Measurements from ENCODE around the gene TMEM101. TPM values are rescaled to one million over a fixed set of nuclear protein-coding genes. Genes with fewer than 3 reads are reported as not detected.

Gene TMEM101
- total RNA-seq, 1 experiment from 2014 or later, result 33.5 TPM

- POLR2A ChIA-PET (ENCODE audit: unreplicated experiment), result interaction anchor here (0.7 kb wide), 1 partner anchor 59 kb away, joined by 5 read pairs; no protein-coding TSS in a partner anchor
Measured at GRCh38 chr17:44007346-44008204, 7.2 kb downstream of the TMEM101 start.

GRCh38 chr17:44006598-44007345 lies 8.0 kb downstream of the TMEM101 start:
- peak; percentile 88 to 93 for DNase-seq
- BruUV-seq (replicated peaks), result no TSS peak
- H3K9me3 ChIP-seq (ENCODE audit: insufficient read depth, low read depth), result no peaks in the 10 kb centered on the region
- peak overlapping the region; percentile 52 for H3K4me3 ChIP-seq
- no peaks in the 10 kb centered on the region for H3K36me3 ChIP-seq (ENCODE audit: low read depth)
- peaks cover 12% of the 10 kb centered on the region for H3K4me1 ChIP-seq (replicated peaks; ENCODE audit: insufficient read depth)
- POLR2A ChIA-PET (ENCODE audit: unreplicated experiment), result interaction anchor here (0.6 to 0.7 kb wide), 3 partner anchors 49 to 156 kb away, joined by 3 to 4 read pairs (median 4); no protein-coding TSS in a partner anchor
- no peaks in the 10 kb centered on the region for H4K20me1 ChIP-seq (ENCODE audit: insufficient read depth)
- no peak for TF ChIP-seq EZH2 (IDR thresholded peaks at IDR 0.05; ENCODE audit: low read depth)
- TF ChIP-seq CTCF (conservative IDR thresholded peaks at IDR 0.05), result no peak; the same call in 1 of the 2 replicates
- no peaks in the 10 kb centered on the region for H3K79me2 ChIP-seq (ENCODE audit: low read depth)
- peak overlapping the region; percentile 83 for H3K4me2 ChIP-seq
- H2AFZ ChIP-seq, result peak overlapping the region; percentile 59
- H3K9me2 ChIP-seq (ENCODE audit: insufficient read depth), result no peaks in the 10 kb centered on the region
- H3K27ac ChIP-seq, result 0 out of 2 replicates have a peak overlapping the region, but pooled peaks have one; percentile 3
- intact Hi-C loops (cut with micrococcal nuclease; ENCODE audit: unreplicated experiment), result loop anchor here (5.0 kb wide), 1 partner anchor 66 kb away; the partner anchor contains the start of gene G6PC3
- CTCF ChIA-PET, result interaction anchor here (0.5 to 0.9 kb wide), 7 partner anchors 18 to 358 kb away, joined by 3 to 6 read pairs (median 5); partner anchors contain the start of gene HDAC5
- H3F3A ChIP-seq (ENCODE audit: insufficient read depth, low read depth), result peaks cover 10% of the 10 kb centered on the region
- no peaks in the 10 kb centered on the region for H3K27me3 ChIP-seq (ENCODE audit: insufficient read depth, low read depth)

More at GRCh38 chr17:44007346-44008204, 7.2 kb downstream of the TMEM101 start:
- no peaks in the 10 kb centered on the region for H3K9me2 ChIP-seq (ENCODE audit: insufficient read depth)
- no peaks in the 10 kb centered on the region for H3K36me3 ChIP-seq (ENCODE audit: low read depth)
- no peak overlapping the region for H2AFZ ChIP-seq
- peaks cover 7% of the 10 kb centered on the region for H3K4me1 ChIP-seq (replicated peaks; ENCODE audit: insufficient read depth)
- H3K27me3 ChIP-seq (ENCODE audit: insufficient read depth, low read depth), result no peaks in the 10 kb centered on the region
- no peaks in the 10 kb centered on the region for H4K20me1 ChIP-seq (ENCODE audit: insufficient read depth)
- peak overlapping the region; percentile 41; the same call in 1 of the 2 replicates for H3K4me3 ChIP-seq
- H3K9me3 ChIP-seq (ENCODE audit: insufficient read depth, low read depth), result no peaks in the 10 kb centered on the region
- DNase-seq, result no peak
- H3K27ac ChIP-seq, result no peak overlapping the region
- no peaks in the 10 kb centered on the region for H3K79me2 ChIP-seq (ENCODE audit: low read depth)
- H3K4me2 ChIP-seq, result peak overlapping the region; percentile 83
- CTCF ChIA-PET, result interaction anchor here (0.6 kb wide), 1 partner anchor 230 kb away, joined by 3 read pairs; no protein-coding TSS in a partner anchor
- intact Hi-C loops (cut with micrococcal nuclease; ENCODE audit: unreplicated experiment), result loop anchor here (5.0 kb wide), 1 partner anchor 65 kb away; the partner anchor contains the start of gene G6PC3
- H3F3A ChIP-seq (ENCODE audit: insufficient read depth, low read depth), result peaks cover 9% of the 10 kb centered on the region
- TSS peak; percentile 20 for BruUV-seq (replicated peaks)
- TF ChIP-seq CTCF (conservative IDR thresholded peaks at IDR 0.05), result no peak

GRCh38 chr17:44006272-44006597 lies 8.5 kb downstream of the TMEM101 start:
- Histone ChIP-seq H3K9me2 (ENCODE audit: insufficient read depth) (no peaks in the 10 kb centered on the region), H3K27me3 (ENCODE audit: insufficient read depth, low read depth) (no peaks in the 10 kb centered on the region), H3K27ac (0 out of 2 replicates have a peak overlapping the region, but pooled peaks have one; percentile 3), H3K4me1 (replicated peaks; ENCODE audit: insufficient read depth) (peaks cover 12% of the 10 kb centered on the region), H3K4me3 (peak overlapping the region; percentile 52), H3F3A (ENCODE audit: insufficient read depth, low read depth) (peaks cover 10% of the 10 kb centered on the region), H3K9me3 (ENCODE audit: insufficient read depth, low read depth) (no peaks in the 10 kb centered on the region), H4K20me1 (ENCODE audit: insufficient read depth) (no peaks in the 10 kb centered on the region), H3K4me2 (peak overlapping the region; percentile 83), H3K79me2 (ENCODE audit: low read depth) (no peaks in the 10 kb centered on the region), H3K36me3 (ENCODE audit: low read depth) (no peaks in the 10 kb centered on the region), H2AFZ (peak overlapping the region; percentile 59)
- intact Hi-C loops (cut with micrococcal nuclease; ENCODE audit: unreplicated experiment), result loop anchor here (5.0 kb wide), 1 partner anchor 66 kb away; the partner anchor contains the start of gene G6PC3
- ChIA-PET POLR2A (ENCODE audit: unreplicated experiment) (interaction anchor here (0.6 to 0.7 kb wide), 3 partner anchors 48 to 157 kb away, joined by 3 to 4 read pairs (median 4); no protein-coding TSS in a partner anchor), CTCF (interaction anchor here (0.5 to 1.5 kb wide), 8 partner anchors 18 to 358 kb away, joined by 3 to 6 read pairs (median 4); partner anchors contain the start of gene HDAC5)
- TSS peak; percentile 37 for BruUV-seq (replicated peaks)
- DNase-seq, result no peak
- no peak for TF ChIP-seq CTCF (conservative IDR thresholded peaks at IDR 0.05)
- TF ChIP-seq EZH2 (IDR thresholded peaks at IDR 0.05; ENCODE audit: low read depth), result no peak

All from PC-9 (cell line).